ENCODE data around the gene ZNF630. TPM values are rescaled to one million over a fixed set of nuclear protein-coding genes. Genes with fewer than 3 reads are reported as not detected.
A peak's percentile ranks its signal among the peaks of the same experiment; 100 is the strongest.
"Not testable (repeated sequence)": the region's sequence is repeated elsewhere in the genome, so short reads cannot be mapped to it uniquely, and the experiment has no call there.

Gene ZNF630
- polyA plus RNA-seq (ENCODE audit: insufficient read depth in 1 of 5, insufficient read length in 5 of 5, low replicate concordance in 1 of 5), result 1 to 10 TPM; 2.3 to 5.8 (median 3.7) TPM
- long read RNA-seq, donor 1, partial matches to known transcripts, result 0 of 1 reads
- long read RNA-seq, donor 1, other reads (novel, unspliced or antisense), result 0 of 1 reads
- long read RNA-seq, donor 2, result 0 reads
- long read RNA-seq, donor 3, partial matches to known transcripts, result 0 of 1 reads
- long read RNA-seq, donor 3, other reads (novel, unspliced or antisense), result 0 of 1 reads
- long read RNA-seq, donor 4, result 0 reads
- long read RNA-seq, donor 5, result 0 reads
- long read RNA-seq, donor 6, result 0 reads
- long read RNA-seq, donor 7, result 0 reads
- long read RNA-seq, donor 8, result 0 reads

DNA sequence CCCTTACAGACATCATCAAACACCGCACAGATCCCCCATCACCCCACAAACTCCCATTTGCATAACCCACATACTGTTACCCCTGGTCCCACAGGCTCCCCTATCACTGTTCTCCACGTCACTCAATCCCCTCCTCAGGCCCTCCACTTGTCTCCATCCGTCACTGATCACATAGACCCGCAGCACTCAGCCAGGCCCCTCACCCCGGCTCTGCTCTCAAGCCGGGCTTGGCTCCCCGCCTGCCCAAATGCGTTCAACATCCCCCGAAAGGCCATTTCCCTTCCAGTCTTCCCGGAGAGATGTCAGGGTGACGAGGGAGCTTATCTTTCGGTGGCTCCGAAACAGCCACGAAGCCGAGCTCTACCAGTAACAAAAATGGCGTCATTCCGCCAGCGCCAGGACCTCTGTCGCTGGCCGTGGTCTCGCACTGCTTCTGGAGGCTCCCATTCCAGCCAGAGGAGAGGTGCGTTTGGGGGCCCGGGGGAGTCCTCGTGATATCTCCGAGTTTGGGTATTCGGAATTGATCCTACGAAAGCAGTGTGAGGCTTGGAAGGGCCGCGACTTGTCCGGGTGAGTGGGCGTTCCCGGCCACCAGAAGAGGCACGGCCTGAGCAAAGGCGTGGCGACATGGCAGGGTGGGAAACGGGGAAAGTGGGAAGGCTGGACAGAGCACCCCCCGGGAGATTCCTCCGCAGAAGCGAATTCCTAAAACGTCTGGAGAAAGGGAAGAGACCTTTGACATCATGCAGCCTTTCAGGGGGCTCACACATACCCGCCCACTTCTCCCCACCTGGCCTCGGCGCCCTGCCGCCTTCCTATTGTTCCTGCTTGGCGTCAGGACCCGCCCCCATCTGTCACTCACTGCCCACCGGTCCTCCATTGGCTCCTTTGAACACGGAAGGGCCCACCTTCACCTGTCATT is at the start of gene ZNF630:
Gene ZNF630 (minus strand): TSS at position 577 of the 922 bp plus-strand sequence. CDS start 4,754 bp downstream, outside the sequence.
- DNase-seq, result peak; percentile 30 to 74

DNA sequence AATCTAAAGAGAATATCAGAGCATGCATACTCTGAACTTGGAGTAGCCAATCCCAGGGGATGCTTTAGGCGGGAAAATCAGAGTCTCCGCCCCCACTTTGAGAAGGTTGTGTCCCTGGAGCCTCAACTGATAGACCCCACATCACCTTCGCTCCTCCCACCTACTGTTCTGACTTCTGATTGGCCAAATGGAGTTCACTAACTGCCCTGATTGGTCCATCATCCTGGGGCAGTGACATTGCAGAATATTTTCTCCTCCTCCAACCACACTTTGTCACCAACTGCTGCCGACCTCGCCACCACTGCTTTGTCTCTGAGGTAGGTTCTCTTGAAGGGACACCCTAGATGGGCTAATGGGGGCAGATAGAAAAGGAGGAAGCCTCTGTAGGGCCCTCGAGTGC is 36.3 kb upstream of the ZNF630 start:
- DNase-seq, result no peak

- DNase-seq, result no peak
These were observed 31.5 kb upstream of the ZNF630 start for GRCh38 chrX:48102874-48103374.

DNA sequence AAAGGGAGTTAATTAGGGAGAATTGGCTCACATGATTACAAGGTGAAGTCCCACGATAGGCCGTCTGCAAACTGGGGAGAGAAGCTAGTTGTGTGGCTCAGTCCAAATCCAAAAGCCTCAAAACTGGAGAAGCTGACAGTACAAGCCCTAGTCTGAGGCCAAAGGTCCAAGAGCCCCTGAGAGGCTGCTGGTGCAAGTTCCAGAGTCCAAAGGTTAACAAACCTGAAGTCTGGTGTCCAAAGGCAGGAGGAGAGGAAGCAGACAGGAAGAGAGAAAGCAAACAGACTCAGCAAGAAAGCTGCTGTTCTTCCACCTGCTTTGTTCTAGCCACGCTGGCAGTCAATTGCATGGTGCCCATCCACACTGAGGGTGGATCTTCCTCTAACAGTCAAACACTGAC is 30.0 kb upstream of the ZNF630 start:
- DNase-seq, result no peak

- not testable (repeated sequence) for DNase-seq
These were observed 21.1 kb upstream of the ZNF630 start for GRCh38 chrX:48092558-48092957.

- no peak for DNase-seq
These were observed 18.7 kb upstream of the ZNF630 start for GRCh38 chrX:48090123-48090522.

GRCh38 chrX:48086082-48086481 is 14.6 kb upstream of the ZNF630 start:
- no peak for DNase-seq

- no peak for DNase-seq
These were observed 12.3 kb upstream of the ZNF630 start for GRCh38 chrX:48083706-48084105.

DNA sequence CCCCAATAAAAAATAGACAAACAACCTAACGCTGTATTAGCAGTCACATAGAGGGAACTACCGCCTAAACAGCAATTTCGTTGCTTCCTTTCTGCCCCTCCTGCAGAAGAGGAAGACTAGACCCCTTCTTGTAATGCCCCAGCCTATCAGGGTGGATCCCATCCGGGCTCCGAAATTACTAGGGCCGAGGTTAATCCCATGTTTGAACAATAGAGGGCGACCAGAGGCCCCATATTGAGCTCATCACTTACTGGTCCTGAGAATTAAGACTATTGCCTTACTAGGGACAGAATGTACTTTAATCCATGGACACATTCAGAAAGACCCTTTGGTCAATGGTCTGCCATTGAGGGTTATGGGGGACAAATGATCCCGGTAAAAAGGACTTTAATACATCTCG is 11.8 kb upstream of the ZNF630 start:
- peak in 1 of 2 donors; percentile 36 for DNase-seq

- DNase-seq, result no peak
These were observed 4.9 kb upstream of the ZNF630 start for GRCh38 chrX:48076343-48076742.

GRCh38 chrX:48071986-48072605 is 656 bp upstream of the ZNF630 start:
- DNase-seq, result no peak

DNA sequence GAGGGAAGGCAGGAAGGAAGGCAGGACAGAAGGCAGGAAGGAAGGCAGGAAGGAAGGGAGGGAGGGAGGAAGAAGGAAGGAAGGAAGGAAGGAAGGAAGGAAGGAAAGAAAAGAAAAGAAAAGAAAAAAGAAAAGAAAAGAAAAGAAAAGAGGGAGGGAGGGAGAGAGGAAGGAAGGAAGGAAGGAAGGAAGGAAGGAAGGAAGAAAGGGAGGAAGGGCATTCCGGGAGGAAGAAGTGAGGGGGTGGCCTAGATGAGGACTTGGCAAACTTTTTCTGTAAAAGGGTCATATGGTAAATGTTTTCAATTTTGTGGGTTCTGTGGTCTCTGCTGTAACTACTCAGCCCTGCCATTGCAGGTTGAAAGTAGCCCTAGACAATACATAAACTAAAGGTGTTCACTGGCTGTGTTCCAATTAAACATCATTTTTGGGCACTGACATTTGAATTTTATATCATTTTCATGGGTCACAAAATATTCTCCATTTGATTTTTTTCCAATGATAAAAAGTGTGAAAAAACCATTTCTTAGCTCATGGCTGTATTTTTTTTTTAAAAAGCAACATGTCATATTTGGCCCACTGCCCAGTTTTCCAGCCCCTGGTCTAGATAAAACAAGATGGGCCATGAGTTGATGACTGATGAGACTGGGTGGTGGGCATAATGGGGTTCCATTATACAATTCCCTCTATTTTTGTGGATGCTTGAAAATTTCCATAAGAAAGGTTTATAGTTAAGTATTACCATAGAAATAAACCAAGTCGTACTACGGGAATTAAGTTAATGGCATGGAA is 3.1 kb downstream of the ZNF630 start:
- DNase-seq, result no peak

GRCh38 chrX:48064261-48064660 is 7.2 kb downstream of the ZNF630 start:
- DNase-seq, result no peak

DNA sequence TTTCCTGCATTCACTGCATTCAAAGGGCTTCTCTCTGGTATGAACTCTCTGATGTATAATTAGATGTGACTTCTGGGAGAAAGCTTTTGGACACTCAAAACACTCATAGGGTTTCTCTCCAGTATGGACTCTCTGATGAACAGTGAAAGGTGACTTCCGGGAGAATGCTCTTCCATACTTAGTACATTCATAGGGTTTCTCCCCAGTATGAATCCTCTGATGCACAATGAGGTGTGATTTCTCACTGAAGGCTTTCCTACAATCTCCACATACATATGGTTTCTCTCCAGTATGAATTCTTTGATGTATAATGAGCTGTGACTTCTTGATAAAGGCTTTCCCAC is 12.2 kb downstream of the ZNF630 start:
- DNase-seq, result no peak

- DNase-seq, result no peak
These were observed 12.7 kb downstream of the ZNF630 start for GRCh38 chrX:48058621-48059295.

- no peak for DNase-seq
These were observed 24.6 kb downstream of the ZNF630 start for GRCh38 chrX:48046846-48047245.

DNA sequence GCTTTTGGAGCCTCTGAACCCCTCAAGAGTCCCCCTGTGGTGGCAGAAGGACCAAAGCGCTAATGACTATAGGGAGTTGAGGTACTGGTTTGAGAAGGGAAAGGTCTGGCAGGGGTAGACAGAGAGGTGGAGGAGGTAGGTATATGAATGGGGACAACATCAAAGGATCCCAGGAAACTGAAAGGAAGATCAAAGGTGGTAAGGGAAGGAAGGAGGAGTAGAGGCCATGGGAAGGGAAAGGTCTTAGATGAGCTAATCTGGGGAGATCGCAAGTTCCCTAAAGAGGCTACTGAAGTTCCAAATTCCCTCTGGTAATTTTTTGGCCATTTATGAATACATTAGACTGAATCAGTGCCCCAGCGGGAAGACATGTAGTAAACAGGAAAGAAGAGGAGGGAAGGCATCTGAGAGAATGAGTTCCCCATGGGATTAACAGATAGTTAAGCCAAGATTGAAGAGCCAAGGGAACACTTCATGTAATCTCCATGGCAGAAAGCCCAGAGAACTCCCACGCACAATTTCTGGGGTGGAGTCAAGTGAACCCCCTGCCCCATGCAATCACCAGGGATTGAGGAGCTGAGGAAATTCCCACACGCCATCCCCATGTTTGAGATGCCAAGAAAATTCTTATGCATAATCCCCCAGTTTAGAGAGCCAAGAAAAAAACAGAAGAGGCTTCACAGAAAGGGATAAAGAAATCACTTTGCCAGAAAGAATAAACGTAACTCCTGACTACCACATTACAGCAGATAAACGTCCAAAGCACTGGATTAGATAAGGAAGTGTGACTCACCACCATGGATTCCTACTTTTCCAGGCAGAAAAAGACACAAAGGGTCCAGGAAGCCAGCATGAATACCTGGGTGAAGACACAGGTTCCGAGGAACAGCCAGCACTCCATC is 25.8 kb downstream of the ZNF630 start:
- DNase-seq, result peak in 1 of 2 donors; percentile 38

- no peak for DNase-seq
These were observed 28.4 kb downstream of the ZNF630 start for GRCh38 chrX:48043056-48043455.

GRCh38 chrX:48035891-48036290 is 35.5 kb downstream of the ZNF630 start:
- no peak for DNase-seq

All from right lung (tissue), 10 donors.